SK-N-MC (cell line): ENCODE measurements around the gene CDK5R2.

Experiments used
- EZH2 ChIP-seq: fragments of 200-600 bp; sonication (generic); IDR thresholded peaks from one replicate; pipeline ENCODE4 v1.6.1; 2017; ENCODE audit warnings: antibody characterized with exemption
- POLR2AphosphoS5 ChIP-seq: IDR thresholded peaks from 2 replicates; pipeline ENCODE4 v1.6.1; 2012; ENCODE audit warnings: mild to moderate bottlenecking, low read depth, low read length, borderline replicate concordance

GRCh38 chr2:218963601-218964000, 4.1 kb downstream of the CDK5R2 start:
- TF ChIP-seq POLR2AphosphoS5, result no peak
- no peak for TF ChIP-seq EZH2
